Thoracic aorta (tissue), 2 donors: ENCODE measurements around the gene ZNF76. TPM values are rescaled to one million over a fixed set of nuclear protein-coding genes. Genes with fewer than 3 reads are reported as not detected.
A peak's percentile ranks its signal among the peaks of the same experiment; 100 is the strongest.

Experiments used
- ATAC-seq: fragments of 150-250 bp; one replicate; pipeline ENCODE4 v1.8.0; 2017; ENCODE audit warnings: low read depth; ENCODE audit not compliant: insufficient number of reproducible peaks, low FRiP score
- DNase-seq: peaks from one replicate; pipeline ENCODE4 v3.0.0-alpha.2; 2020; ENCODE audit warnings: low spot score
- H3K27ac ChIP-seq, 2 donors: fragments of 200-600 bp; sonication (generic); 1 replicate in 1 of 2; 2 replicates in 1 of 2; pipeline ENCODE4 v1.5.1; 2016; ENCODE audit warnings: mild to moderate bottlenecking in 2 of 2, moderate library complexity in 2 of 2
- H3K27me3 ChIP-seq: fragments of 200-600 bp; sonication (generic); replicated peaks from 2 replicates; pipeline ENCODE4 v1.6.0; 2016; ENCODE audit warnings: mild to moderate bottlenecking; ENCODE audit not compliant: insufficient read depth
- H3K36me3 ChIP-seq: fragments of 200-600 bp; sonication (generic); one replicate; pipeline ENCODE4 v1.5.1; 2016
- H3K4me1 ChIP-seq, 2 donors: fragments of 200-600 bp; sonication (generic); 1 replicate in 1 of 2; 2 replicates in 1 of 2; pipeline versions ENCODE4 v1.5.1 to v1.6.0; 2016; ENCODE audit warnings: low read depth in 2 of 2, mild to moderate bottlenecking in 1 of 2; ENCODE audit not compliant: control insufficient read depth in 1 of 2
- H3K4me3 ChIP-seq: fragments of 200-600 bp; sonication (generic); 2 replicates; pipeline ENCODE4 v1.5.1; 2016; ENCODE audit warnings: mild to moderate bottlenecking
- H3K9me3 ChIP-seq: fragments of 200-600 bp; sonication (generic); 2 replicates; pipeline ENCODE4 v1.5.1; 2016
- CTCF ChIP-seq: fragments of 200-600 bp; sonication (generic); IDR thresholded peaks from one replicate; pipeline ENCODE4 v1.5.1; 2019; ENCODE audit warnings: antibody characterized with exemption
- total RNA-seq, 2 donors: library from RNA; depleted of rRNA; stranded (reverse); fragments of >200 nt; gene quantifications; one replicate each; pipeline versions ENCODE4 v1.1.0 to v1.2.3, GENCODE V29; 2016

The ZNF76 gene
- total RNA-seq, 2 donors from 2014 or later = 46.8 to 47.0 TPM

GRCh38 chr6:35318196-35319171 is 58.9 kb downstream of the ZNF76 start:
- peak overlapping the region in 1 of 2 donors; percentile 27 for H3K27ac ChIP-seq
- TF ChIP-seq CTCF = no peak
- no peaks in the 10 kb centered on the region for H3K27me3 ChIP-seq
- no peaks in the 10 kb centered on the region for H3K9me3 ChIP-seq
- H3K4me3 ChIP-seq = peak overlapping the region; percentile 70
- H3K4me1 ChIP-seq = peaks cover 0 to 9% of the 10 kb centered on the region in 2 donors
- DNase-seq = no peak
- ATAC-seq = peak; percentile 74
- no peaks in the 10 kb centered on the region for H3K36me3 ChIP-seq

- Histone ChIP-seq H3K27me3 (no peaks in the 10 kb centered on the region), H3K36me3 (no peaks in the 10 kb centered on the region), H3K4me1 (peaks cover 0 to 9% of the 10 kb centered on the region in 2 donors), H3K9me3 (no peaks in the 10 kb centered on the region), H3K27ac (no peak overlapping the region), H3K4me3 (no peak overlapping the region)
- TF ChIP-seq CTCF = no peak
- no peak for ATAC-seq
- no peak for DNase-seq
These were observed 60.0 kb downstream of the ZNF76 start for GRCh38 chr6:35319346-35320030.

- Histone ChIP-seq H3K27ac (no peak overlapping the region), H3K36me3 (no peaks in the 10 kb centered on the region), H3K4me3 (no peak overlapping the region), H3K27me3 (no peaks in the 10 kb centered on the region), H3K9me3 (no peaks in the 10 kb centered on the region), H3K4me1 (peaks cover 0 to 9% of the 10 kb centered on the region in 2 donors)
- no peak for DNase-seq
- no peak for ATAC-seq
- no peak for TF ChIP-seq CTCF
These were observed 60.5 kb downstream of the ZNF76 start for GRCh38 chr6:35320031-35320410.

- DNase-seq (no peak), ATAC-seq (no peak)
- no peak overlapping the region for H3K27ac ChIP-seq
- no peaks in the 10 kb centered on the region for H3K36me3 ChIP-seq
- no peaks in the 10 kb centered on the region for H3K27me3 ChIP-seq
- no peaks in the 10 kb centered on the region for H3K9me3 ChIP-seq
- peaks cover 0 to 9% of the 10 kb centered on the region in 2 donors for H3K4me1 ChIP-seq
- H3K4me3 ChIP-seq = no peak overlapping the region
- no peak for TF ChIP-seq CTCF
These were observed 61.6 kb downstream of the ZNF76 start for GRCh38 chr6:35321091-35321490.

- Histone ChIP-seq H3K27me3 (no peaks in the 10 kb centered on the region), H3K4me1 (no peaks in the 10 kb centered on the region), H3K27ac (no peak overlapping the region), H3K36me3 (no peaks in the 10 kb centered on the region), H3K4me3 (no peak overlapping the region), H3K9me3 (no peaks in the 10 kb centered on the region)
- peak; percentile 42 for TF ChIP-seq CTCF
- DNase-seq (no peak), ATAC-seq (no peak)
These were observed 68.0 kb downstream of the ZNF76 start for GRCh38 chr6:35327349-35328027.
